Measurements from ENCODE around the gene KYNU. TPM values are rescaled to one million over a fixed set of nuclear protein-coding genes. Genes with fewer than 3 reads are reported as not detected.

KYNU gene
- total RNA-seq, 6 experiments from 2014 or later: 37.0 to 47.5 (median 40.7) TPM

DNA sequence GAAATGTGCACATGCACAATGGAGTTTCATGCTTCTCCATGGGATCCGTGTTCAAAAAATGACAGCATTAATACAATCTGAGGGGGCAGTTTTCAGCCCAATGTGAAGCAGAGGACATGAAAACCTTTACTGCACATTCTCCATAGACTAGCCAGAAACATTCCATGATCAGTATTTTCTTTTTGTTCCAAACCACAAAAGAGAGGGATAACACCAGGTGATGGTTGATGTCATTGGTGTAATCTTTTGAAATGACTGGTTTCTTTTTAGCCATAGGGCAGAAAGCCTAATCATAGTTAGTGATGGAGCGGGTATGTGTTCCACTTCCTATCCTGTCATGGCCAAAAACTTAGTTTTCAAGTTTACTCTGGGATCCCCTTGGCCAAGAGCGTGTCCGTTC lies 1.8 kb upstream of the KYNU start:
- TF ChIP-seq POLR2A (IDR thresholded peaks at IDR 0.05): no peak
- no peak for TF ChIP-seq CTCF (IDR thresholded peaks at IDR 0.05)
- intact Hi-C loops (cut with DNase I): no loop called here
- Histone ChIP-seq H3K27ac (peak overlapping the region in 1 of 3 donors; percentile 78), H3K27me3 (no peaks in the 10 kb centered on the region), H3K9me3 (no peaks in the 10 kb centered on the region), H3K36me3 (no peaks in the 10 kb centered on the region), H3K4me3 (no peak overlapping the region), H3K4me1 (peaks cover 0 to 48% (median 16%) of the 10 kb centered on the region in 4 donors)
- 86% methylated on average over 4 of the region's 4 CpGs for WGBS (ENCODE audit: insufficient coverage, low coverage, low lambda C conversion rate, missing lambda C conversion rate)
- ATAC-seq (no peak), DNase-seq (no peak)

- Histone ChIP-seq H3K36me3 (no peaks in the 10 kb centered on the region), H3K27me3 (no peaks in the 10 kb centered on the region), H3K4me3 (no peak overlapping the region), H3K27ac (peak overlapping the region; percentile 63 to 78 (median 78)), H3K4me1 (peaks cover 0 to 56% (median 17%) of the 10 kb centered on the region in 4 donors), H3K9me3 (no peaks in the 10 kb centered on the region)
- intact Hi-C loops (cut with DNase I): no loop called here
- 46% methylated on average over 2 of the region's 2 CpGs for WGBS (ENCODE audit: insufficient coverage, low coverage, low lambda C conversion rate, missing lambda C conversion rate)
- DNase-seq (no peak), ATAC-seq (no peak)
- TF ChIP-seq CTCF (IDR thresholded peaks at IDR 0.05) (peak in 3 of 4 donors; percentile 11 to 37 (median 13)), POLR2A (IDR thresholded peaks at IDR 0.05) (no peak)
These were observed 1.0 kb upstream of the KYNU start for GRCh38 chr2:142876423-142876822.

- intact Hi-C loops (cut with DNase I): no loop called here
These were observed 691 bp downstream of the KYNU start for GRCh38 chr2:142878031-142878678.

DNA sequence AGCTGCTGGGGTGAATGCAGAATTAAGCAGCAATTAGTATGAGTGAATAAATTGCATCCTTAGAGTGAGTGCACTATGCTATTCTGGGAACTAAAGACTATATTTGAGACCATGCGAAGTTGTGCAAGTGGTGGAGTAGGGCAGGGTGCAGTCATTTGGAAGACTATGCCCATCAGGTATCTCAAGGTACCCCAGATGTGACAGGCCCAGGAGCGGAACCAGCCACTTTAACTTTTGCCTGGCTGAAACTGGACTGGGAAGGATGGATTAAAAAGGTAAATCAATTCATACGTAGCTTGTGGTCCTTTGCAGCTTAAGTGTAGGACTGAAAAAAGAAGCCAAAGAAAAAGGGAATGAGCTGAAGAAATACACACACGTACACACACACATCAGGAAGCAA lies 1.7 kb downstream of the KYNU start:
- Histone ChIP-seq H3K36me3 (peaks cover 0 to 5% (median 0%) of the 10 kb centered on the region in 4 donors), H3K4me1 (peaks cover 0 to 53% (median 13%) of the 10 kb centered on the region in 4 donors), H3K27ac (peak overlapping the region in 2 of 3 donors; percentile 78), H3K27me3 (no peaks in the 10 kb centered on the region), H3K4me3 (peak overlapping the region; percentile 29 to 58 (median 58)), H3K9me3 (no peaks in the 10 kb centered on the region)
- no peak for TF ChIP-seq CTCF (IDR thresholded peaks at IDR 0.05)
- no peak for TF ChIP-seq POLR2A (IDR thresholded peaks at IDR 0.05)
- 21% methylated on average over 4 of the region's 4 CpGs for WGBS (ENCODE audit: insufficient coverage, low coverage, low lambda C conversion rate, missing lambda C conversion rate)
- DNase-seq (no peak), ATAC-seq (peak in 3 of 4 donors; percentile 12 to 24 (median 19))
- intact Hi-C loops (cut with DNase I): no loop called here

More at GRCh38 chr2:142878031-142878678, 691 bp downstream of the KYNU start:
- peaks cover 0 to 59% (median 17%) of the 10 kb centered on the region in 4 donors for H3K4me1 ChIP-seq
- DNase-seq (no peak), ATAC-seq (peak in 3 of 4 donors; percentile 21 to 59 (median 39))
- no peak for TF ChIP-seq CTCF (IDR thresholded peaks at IDR 0.05)
- peak overlapping the region; percentile 63 to 78 (median 78) for H3K27ac ChIP-seq
- 12% methylated on average over 6 of the region's 6 CpGs for WGBS (ENCODE audit: insufficient coverage, low coverage, low lambda C conversion rate, missing lambda C conversion rate)
- H3K4me3 ChIP-seq: peak overlapping the region; percentile 29 to 58 (median 58)
- no peaks in the 10 kb centered on the region for H3K36me3 ChIP-seq
- no peaks in the 10 kb centered on the region for H3K9me3 ChIP-seq
- no peaks in the 10 kb centered on the region for H3K27me3 ChIP-seq
